Inflammatory macrophage (primary cell): ENCODE data around the gene TMSB15B.
"Not testable (repeated sequence)": the region's sequence is repeated elsewhere in the genome, so short reads cannot be mapped to it uniquely, and the experiment has no call there.

Experiments
- DNase-seq, 2 donors: peaks; one replicate each; pipeline ENCODE4 v3.0.0-alpha.2; 2020 to 2022
- total RNA-seq, 18 experiments: gene quantifications; one replicate each; lab custom pipeline; 2026; ENCODE audit warnings: mixed read lengths in 6 of 18, inconsistent platforms in 2 of 18; lab: John Stamatoyannopoulos, UW

TMSB15B gene
- total RNA-seq = 0 to 0.13 (median 0.05) reads per million in 18 experiments

DNA sequence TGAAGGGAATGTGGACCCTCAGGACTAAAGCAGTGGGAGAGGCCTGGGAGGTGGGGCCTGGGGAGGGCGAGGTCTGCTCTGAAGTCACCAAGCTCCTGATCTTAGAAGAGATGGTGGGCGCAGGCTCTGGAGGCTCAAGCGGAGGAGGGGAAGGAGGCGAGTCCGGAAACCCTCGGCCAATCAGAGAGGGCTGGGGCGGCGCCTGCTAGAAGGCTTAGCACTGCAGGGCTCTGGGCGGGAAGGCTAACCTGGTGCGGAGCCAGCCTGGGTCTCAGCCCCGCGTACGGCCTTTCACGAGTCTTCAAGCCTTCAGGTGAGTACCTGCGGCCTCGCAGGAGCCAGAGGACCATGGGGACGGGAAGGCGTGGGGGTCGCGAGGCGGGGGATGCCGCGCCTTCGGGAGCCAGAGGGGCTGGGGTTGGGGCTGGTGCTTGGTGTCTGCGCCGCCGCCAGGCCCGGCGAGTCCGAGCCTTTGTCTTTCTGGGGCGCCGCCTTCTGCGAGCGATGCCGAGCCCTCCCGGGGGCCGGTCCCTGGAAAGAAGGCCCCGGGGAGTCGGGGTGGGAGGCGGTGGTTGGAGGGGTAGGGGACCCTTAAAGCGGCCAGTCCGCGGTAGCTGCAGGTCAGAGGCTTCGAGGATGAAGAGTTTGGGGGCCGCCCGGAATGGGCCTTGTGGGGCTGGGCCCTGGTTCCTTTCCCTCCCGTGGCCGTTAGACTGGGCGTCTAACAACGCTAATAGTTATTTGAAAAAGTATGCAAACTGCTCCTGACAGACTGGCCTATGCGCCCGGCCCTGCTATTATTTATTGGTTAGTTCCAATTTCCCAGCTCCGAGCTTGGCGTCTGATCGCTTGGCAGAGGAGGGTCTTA lies at the start of gene TMSB15B:
TSS of gene TMSB15B (plus strand) at position 217 of the 868 bp plus-strand sequence.
- not testable (repeated sequence) for DNase-seq

DNA sequence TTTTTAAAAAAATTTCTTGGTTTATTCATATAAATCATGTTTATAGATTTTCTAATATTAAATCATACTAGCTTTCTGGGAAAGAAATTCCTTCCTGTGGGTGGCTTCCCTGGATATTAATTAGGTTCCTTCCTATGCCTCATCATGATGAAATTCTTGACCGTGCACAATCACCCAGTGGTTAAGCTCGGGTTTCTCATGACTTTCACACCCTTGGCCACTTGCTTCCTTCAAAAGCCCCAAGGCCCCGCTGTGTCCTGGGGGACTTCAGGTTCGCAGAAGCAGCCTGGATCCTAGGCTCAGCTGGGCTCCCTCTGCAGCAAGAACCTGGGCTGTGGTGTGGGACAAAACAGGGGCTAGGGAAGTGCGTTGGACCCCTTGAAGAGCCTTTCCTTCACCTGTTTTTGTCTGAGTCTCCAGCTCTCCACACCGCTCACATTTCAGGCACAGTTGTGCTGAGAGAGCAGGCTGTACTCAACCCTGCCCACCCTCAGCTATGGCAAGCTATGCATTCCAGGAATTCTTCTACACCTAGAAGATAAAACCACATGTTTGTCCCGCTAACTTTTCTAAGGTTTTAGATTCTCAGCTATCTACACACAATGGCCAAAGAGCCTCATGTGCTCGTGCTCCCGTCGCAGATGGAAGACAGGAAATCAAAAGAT lies 48.9 kb upstream of the TMSB15B start:
- DNase-seq = no peak

DNA sequence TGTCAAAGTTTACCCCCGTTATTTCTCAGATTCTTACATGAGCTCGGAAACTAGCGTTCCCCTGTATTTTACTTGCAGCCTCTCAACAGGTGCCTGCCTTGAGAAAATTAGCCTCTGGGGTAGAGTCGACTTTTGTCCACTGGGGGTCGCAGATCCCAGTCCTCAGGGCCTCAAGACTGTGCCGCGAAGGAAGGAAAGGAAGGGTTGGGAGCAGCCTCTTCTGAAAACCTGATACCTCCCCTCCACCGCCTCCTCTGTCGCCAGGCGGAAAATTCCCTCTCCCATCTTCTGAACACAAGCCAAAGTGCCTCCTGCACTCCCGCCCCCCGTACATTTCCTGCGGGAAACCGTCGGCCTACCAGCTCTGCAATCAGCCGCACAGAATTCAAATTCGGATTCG lies 44.4 kb upstream of the TMSB15B start:
- peak; percentile 18 to 29 for DNase-seq

DNA sequence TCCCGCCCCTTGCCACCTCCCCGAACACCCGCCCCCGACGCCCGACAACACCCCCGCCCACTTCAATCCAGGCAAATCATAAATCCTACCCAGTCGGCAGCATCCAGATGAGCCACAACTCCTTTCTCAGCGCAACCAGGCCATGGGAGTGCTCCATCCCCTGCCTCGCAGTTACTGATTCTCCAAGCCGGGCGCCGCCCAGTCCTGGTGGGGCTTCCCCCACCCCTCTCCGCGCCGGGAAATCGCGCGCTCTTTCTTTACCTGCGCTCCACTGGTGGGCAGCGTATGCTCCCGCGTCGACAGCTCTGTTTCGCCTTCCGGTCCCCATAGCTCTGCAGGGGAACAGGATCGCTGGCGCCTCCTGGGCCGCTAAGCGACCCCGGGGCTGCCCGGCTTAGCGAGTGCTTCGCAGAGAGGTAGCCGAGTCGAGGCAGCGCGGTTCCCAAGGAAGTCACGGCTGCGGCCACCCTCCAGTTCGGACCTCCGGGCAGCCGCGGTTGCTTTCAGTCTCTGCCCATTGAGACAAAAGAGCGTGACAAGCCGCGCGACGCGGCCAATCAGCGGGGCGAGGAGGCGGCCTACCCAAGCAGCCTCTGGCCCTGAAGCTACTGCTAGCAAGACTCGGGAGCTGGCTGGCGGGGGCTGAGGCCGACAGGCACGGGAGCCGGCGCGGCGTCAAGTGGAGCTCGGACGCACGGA lies 43.7 kb upstream of the TMSB15B start:
- DNase-seq = peak; percentile 34 to 64

DNA sequence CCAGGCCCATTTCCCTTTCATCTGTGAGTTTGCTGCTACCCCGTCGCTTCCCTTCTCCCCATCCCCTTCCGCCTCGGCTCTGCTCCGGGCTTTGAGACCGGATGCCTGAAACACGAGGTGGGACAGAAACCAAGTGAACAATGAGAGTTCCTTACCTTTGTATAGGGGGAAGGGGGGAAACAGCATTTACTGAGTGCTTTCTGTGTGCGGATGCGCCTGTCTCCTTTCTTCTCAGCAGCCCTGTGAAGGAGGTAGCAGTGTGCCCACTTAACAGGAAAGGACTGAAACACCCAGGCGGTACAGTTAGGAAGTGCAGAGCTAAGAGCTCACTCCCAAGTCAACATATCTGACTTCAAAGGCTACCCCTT lies 43.2 kb upstream of the TMSB15B start:
- peak in 1 of 2 donors; percentile 2 for DNase-seq

DNA sequence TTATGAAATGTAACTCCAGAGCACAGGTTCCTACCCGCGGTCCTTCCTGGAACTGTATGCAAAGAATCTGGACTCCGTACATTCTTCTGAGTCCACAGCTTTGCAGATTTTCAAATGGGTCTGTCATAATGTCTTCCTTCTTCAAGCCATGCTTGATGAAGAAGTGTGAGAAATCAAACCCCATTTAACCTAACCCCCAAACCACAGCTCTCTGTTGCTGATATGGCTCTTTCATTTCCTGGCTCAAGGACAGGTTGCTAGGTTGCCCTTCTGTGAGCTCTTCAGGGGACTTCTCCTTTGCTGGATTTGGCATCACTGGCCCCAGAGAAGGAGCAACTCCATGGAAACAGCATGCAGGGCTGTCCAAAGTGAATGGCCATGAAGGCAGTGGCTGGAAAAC lies 41.9 kb upstream of the TMSB15B start:
- not testable (repeated sequence) for DNase-seq

DNA sequence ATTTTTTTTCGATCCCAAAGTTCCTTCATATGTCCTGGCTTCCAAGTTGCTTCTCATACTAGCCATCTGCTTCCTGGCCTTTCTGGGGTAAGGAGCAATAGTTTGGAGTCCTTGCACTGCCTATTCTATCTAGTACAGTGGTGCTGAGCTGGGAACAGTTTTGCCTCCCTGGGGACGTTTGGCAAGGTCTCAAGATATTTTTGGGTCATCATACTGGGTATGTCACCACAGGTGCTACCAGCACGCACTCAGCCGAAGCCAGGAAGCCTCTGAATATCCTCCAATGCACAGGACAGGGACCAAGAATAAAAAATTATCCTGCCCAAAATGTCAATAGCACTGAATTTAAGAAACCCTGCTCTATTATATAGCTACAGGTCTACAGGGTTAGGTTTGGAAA lies 35.4 kb upstream of the TMSB15B start:
- no peak for DNase-seq

DNA sequence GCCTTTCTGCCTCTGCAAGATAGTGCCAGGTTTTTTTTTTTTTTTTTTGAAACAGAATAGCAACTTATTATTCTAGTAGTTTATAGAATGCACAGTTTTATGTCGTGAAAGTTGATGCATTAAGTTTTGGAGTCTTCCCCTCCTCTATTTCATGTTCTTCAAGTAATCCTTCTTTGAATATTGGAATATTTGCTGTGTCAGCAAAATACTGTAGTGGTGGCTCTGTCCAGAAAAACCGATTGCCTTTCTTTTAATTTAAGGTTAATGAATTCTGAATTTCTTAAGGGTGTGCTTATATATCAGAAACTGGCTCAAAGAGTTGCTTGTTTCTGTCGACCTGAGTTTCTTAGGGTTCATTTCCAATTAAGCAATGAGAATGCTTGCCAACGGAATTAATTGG lies 34.8 kb upstream of the TMSB15B start:
- no peak for DNase-seq

DNA sequence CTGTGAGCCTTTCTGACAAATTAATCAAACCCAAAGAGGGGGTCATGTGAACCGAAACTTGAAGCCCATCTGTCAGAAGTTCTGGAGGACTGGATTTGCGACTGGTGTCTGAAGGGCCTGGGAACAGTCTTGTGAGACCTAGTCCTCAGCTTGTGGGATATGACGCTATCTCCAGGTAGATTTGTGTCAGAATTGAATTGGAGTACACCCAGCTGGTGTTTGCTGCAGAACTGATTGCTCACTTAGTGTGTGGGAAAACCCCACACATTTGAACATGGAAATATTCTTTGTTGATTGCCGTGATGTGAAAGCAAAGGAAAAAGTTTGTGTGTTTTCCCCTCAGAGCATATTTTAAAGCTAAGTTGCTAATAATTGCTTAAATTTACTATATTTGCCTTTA lies 30.3 kb upstream of the TMSB15B start:
- no peak for DNase-seq

DNA sequence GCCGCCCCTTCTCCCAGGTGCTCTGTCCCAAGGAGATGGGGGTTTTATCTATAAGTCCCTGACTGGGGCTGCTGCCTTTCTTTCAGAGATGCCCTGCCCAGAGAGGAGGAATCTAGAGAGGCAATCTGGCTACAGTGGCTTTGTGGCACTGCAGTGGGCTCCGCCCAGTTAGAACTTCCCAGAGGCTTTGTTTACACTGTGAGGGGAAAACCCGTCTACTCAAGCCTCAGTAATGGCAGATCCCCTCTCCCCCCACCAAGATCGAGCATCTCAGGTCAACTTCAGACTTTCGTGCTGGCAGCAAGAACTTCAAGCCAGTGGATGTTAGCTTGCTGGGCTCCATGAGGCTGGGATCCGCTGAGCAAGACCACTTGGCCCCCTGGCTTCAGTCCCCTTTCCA lies 22.2 kb upstream of the TMSB15B start:
- not testable (repeated sequence) for DNase-seq

DNA sequence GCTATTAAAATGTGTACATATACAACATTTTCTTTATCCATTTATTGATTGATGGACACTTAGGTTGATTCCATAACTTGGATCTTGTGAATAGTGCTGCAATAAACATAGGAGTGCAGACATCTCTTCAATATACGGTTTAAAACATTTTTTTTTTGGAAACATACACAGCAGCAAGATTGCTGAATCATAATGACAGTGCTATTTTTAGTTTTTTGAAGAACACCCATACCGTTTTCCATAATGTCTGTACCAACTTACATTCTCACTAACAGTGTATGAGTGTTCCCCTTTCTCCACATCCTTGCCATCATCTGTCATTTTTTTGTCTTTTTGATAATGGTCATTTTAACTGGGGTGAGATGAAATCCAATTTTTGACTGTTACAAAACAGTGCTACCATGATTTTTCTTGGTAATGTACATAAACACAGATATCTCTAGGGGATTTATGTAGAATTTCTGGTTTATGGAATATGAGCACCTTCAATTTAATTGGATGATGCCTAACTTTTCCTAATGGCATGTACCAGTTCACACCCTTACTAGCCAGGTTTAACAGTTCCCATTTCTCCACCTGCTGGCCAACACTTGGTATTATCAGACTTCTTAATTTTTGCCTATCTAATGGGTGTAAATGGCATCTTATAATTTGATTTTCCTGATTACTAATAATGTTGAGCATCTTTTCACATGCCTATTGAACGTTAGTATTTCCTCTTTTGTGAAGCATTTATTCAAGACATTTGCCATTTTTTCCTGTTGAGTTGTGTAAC lies 21.0 kb upstream of the TMSB15B start:
- peak; percentile 3 to 10 for DNase-seq

DNA sequence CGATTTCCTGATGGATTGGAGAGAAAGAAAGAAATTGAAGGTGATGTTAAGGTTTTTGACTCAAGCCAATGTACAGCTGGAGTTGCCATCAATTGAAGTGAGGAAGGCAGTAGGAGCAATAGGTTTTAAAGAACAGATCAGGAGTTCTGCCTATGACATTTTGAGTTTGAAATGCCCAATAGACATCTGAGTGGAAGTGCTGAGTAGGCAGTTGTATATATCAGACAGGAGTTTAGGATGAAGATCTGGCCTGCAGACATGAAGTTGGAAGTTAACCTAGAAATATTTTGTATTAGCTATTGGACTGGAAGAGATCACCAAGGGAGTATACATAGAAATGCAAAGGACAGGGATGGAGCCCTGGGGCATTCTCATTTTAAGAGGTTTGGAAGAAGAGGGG lies 12.9 kb upstream of the TMSB15B start:
- DNase-seq = no peak

DNA sequence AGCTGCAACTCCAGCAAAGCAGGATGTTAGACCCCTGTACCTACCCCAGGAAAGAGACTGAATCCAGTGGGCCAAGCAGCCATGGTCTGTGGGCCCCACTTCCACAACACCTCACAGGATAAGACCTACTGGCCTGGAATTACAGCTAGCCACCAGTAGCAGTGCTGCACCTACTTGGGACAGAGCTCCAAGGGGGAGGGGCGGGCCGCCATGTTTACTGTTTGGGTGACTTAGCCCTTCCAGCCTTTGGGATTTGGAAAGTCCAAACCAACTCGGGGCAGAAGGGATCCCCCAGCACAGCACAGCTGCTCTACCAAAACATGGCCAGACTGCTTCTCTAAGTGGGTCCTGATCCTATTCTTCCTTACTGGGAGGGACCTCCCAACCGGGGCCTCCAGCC lies 9.1 kb upstream of the TMSB15B start:
- no peak for DNase-seq

DNA sequence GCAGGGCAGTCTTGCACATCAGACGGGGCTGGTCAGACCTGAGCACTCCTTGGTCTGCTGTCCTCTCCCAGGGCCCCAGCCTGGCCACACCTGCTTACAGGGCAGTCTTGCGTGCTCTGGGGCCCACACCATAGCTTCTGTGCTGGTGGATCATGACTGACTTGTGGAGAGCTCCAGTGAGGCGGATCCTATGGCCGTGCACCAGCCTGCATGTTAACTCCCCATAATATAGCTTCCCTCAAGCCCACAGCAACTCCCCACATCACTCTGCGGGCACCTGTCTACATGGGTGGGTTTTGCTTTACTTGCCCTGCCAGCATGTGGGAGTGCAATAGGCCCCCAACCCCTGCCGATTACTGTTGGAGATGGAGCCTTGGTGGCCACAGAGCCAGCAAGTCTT lies 8.2 kb upstream of the TMSB15B start:
- DNase-seq = no peak

DNA sequence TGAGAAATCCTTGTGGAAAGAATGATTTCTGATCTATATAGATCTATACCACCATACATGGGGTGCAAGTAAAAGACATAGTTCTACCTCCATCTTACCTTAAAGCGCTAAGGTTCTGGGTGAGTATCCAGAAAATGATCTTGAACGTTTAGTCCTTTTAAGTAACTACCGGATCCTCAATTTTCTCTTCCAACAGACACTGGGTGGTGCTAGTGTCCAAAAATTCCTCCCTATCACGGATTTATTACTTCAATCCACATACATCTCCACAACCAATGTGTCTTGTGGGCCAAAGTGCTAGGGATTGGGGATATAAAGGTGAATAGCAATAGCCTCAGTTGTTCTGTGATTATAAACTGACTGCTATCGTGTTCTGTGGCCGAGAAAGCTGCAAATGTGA lies 1.8 kb upstream of the TMSB15B start:
- not testable (repeated sequence) for DNase-seq

DNA sequence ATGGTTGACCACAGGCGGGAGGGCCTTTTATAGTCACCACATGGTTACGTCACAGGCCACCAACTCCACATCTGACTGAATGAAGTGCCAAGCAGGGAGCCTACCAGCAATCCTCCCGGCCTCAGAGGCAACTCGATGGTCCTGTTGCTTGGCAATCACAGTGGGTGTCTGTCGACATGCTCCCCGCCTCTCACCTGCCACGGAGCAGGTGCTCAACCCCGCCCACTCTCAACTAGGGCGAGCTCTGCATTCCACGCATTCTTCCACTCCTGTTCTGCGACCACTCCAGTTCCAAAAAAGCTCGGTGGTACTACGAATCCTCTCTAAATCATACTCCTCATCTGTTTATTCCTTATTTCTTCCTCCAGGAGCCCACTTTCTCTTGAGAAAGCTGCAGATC lies 21.1 kb downstream of the TMSB15B start:
- not testable (repeated sequence) for DNase-seq

DNA sequence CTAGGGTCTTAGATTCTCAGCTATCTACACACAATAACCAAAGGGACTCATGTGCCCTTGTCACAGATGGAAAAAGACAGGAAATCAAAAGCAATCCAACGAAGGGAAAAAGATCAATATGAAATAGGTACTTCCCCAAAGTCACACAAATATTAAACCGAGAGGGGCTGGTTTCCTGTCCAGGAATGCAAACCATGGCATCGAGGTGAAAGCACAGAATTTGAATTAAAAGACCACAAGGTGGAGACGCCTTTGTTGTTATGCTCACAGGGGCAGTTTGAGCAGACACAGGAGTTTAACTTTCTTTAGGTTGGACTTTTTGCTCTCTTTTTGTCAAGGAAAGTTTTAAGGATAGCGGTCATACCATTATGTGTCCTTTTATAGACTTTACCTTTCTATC lies 36.8 kb downstream of the TMSB15B start:
- DNase-seq = no peak

DNA sequence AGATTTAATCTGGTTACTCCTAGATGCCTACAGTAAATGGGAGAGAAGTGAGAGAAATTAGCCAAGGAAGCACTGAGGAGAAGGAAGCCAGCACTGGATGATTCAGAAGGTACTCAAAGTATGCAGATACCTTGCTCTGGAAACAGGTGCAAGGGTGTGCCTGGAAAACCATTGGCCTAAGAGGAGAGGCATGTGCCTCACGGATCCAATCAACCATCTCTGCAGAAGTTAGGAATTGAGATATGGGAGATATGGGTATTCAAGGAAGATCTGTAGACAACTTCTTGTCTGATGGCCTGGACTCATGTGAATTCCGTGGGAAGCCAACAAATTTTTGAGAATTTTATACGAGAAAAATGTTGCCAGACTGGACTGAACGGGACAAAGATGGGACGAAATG lies 46.4 kb downstream of the TMSB15B start:
- DNase-seq = no peak

DNA sequence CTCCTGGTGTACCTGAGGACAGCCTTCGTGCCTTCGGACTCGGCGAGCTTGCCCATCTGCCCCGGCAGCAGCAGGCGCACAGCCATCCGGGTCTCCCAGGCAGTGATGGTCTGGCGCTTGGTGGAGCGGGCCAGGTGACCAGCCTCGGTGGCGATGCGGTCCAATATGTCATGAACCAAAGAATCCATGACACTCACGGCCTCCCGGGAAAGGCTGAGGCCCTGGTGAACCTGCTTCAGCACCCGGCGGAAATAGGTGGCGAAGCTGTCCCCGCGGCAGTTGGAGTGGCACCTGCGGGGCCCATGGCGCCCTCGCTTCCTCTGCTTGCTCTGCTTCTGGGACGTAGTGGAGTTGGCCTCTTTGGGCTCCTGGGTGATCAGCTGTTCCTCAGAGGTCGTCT lies 50.7 kb downstream of the TMSB15B start:
- DNase-seq = no peak

DNA sequence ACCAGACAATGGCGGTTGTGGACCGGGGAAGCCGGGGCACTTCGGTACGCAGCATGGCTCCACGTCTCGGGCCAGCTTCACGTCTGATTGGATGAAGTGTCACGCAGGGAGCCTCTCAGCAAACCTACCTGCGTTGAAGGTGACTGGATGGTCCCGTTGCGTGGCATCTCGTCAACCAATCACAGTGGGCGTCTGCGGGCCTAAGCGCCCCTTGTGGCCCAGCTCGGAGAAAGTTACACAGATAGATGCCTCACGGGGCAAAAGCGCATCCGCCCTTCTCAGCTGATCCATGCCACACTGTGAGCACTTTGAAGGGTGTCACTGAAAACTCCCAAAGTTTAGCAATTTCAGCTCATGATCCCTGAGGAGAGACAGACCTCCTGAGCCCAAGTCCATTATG lies 51.2 kb downstream of the TMSB15B start, which contains the start of gene H2BW1:
TSS of gene H2BW1 (minus strand) at position 103 of the 400 bp plus-strand sequence. CDS start 132 bp downstream, outside the sequence.
- no peak for DNase-seq

DNA sequence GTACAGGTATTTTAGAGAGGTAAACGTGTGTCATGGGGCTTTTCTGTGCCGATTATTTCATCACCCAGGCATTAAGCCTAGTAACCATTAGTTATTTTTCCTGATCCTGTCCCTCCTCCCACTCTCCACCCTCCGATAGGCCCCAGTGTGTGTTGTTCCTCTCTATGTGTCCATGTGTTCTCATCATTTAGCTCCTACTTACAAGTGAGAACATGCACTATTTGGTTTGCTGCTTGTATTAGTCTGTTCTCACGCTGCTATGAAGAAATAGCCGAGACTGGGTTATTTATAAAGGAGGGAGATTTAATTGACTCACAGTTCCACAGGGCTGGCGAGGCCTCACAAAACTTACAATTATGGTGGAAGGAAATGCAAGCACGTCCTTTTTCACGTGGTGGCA lies 53.1 kb downstream of the TMSB15B start:
- not testable (repeated sequence) for DNase-seq
